Activated naive CD8-positive, alpha-beta T cell (primary cell): ENCODE data around the gene ATG13.
A peak's percentile ranks its signal among the peaks of the same experiment; 100 is the strongest.
"Not testable (repeated sequence)": the region's sequence is repeated elsewhere in the genome, so short reads cannot be mapped to it uniquely, and the experiment has no call there.

Experiments used
- H3K27ac Mint-ChIP-seq: one replicate; pipeline ENCODE4 v1.8.0; 2021; ENCODE audit warnings: mixed read lengths
- H3K27me3 Mint-ChIP-seq: one replicate; pipeline ENCODE4 v1.8.0; 2021; ENCODE audit warnings: mixed read lengths
- H3K36me3 Mint-ChIP-seq: one replicate; pipeline ENCODE4 v1.8.0; 2021; ENCODE audit warnings: mixed read lengths
- H3K4me1 Mint-ChIP-seq: one replicate; pipeline ENCODE4 v1.8.0; 2021; ENCODE audit warnings: low read depth, mixed read lengths
- H3K4me3 Mint-ChIP-seq: one replicate; pipeline ENCODE4 v1.8.0; 2021; ENCODE audit warnings: mild to moderate bottlenecking, mixed read lengths
- H3K9me3 Mint-ChIP-seq: one replicate; pipeline ENCODE4 v1.8.0; 2021; ENCODE audit warnings: low read depth, mixed read lengths

ATG13 gene

DNA sequence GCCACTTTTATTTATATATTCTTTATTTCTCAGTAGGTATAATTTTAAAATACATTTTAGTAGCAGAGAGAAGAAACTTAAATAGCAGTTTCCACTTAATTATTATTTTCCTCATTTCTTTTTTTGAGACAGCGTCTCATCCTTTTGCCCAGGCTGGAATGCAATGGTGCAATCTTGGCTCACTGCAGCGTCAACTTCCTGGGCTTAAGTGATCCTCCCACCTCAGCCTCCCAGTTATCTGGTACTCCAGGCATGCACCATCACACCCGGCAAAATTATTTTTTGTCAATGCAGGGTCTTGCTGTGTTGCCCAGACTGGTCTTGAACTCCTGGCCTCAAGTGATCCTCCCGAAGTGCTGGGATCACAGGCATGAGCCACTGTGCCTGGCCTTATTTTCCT is 38.3 kb downstream of the ATG13 start:
- Mint-ChIP-seq H3K36me3 (no peaks in the 10 kb centered on the region), H3K27ac (no peak overlapping the region), H3K9me3 (no peaks in the 10 kb centered on the region), H3K4me1 (no peaks in the 10 kb centered on the region), H3K4me3 (no peak overlapping the region), H3K27me3 (no peaks in the 10 kb centered on the region)

- Mint-ChIP-seq H3K36me3 (no peaks in the 10 kb centered on the region), H3K27me3 (no peaks in the 10 kb centered on the region), H3K4me1 (no peaks in the 10 kb centered on the region), H3K4me3 (no peak overlapping the region), H3K9me3 (no peaks in the 10 kb centered on the region), H3K27ac (no peak overlapping the region)
Measured at GRCh38 chr11:46657186-46657585, 39.8 kb downstream of the ATG13 start.

DNA sequence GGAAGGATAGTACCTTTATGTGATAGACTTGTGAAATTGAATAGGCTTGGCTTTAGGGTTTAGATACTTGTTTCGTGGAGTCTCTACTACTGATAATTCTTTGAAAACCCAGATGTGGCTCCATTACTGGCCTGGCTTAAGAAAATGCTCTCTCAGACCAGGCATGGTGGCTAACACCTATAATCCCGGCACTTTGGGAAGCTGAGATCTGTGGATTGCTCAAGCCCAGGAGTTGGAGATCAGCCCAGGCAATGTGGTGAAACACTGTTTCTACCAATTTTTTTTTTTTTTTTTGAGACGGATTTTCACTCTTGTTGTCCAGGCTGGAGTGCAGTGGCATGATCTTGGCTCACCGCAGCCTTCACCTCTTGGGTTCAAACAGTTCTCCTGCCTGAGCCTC is 40.9 kb downstream of the ATG13 start:
- Mint-ChIP-seq H3K9me3 (no peaks in the 10 kb centered on the region), H3K4me1 (no peaks in the 10 kb centered on the region), H3K4me3 (no peak overlapping the region), H3K27me3 (no peaks in the 10 kb centered on the region), H3K27ac (no peak overlapping the region), H3K36me3 (no peaks in the 10 kb centered on the region)

- H3K36me3 Mint-ChIP-seq = no peaks in the 10 kb centered on the region
- H3K4me3 Mint-ChIP-seq = no peak overlapping the region
- H3K27ac Mint-ChIP-seq = no peak overlapping the region
- no peaks in the 10 kb centered on the region for H3K27me3 Mint-ChIP-seq
- H3K9me3 Mint-ChIP-seq = no peaks in the 10 kb centered on the region
- no peaks in the 10 kb centered on the region for H3K4me1 Mint-ChIP-seq
Measured at GRCh38 chr11:46659908-46660307, 42.6 kb downstream of the ATG13 start.

GRCh38 chr11:46661836-46662235 is 44.5 kb downstream of the ATG13 start:
- Mint-ChIP-seq H3K9me3 (no peaks in the 10 kb centered on the region), H3K27me3 (no peaks in the 10 kb centered on the region), H3K36me3 (no peaks in the 10 kb centered on the region), H3K27ac (no peak overlapping the region), H3K4me1 (no peaks in the 10 kb centered on the region), H3K4me3 (no peak overlapping the region)

GRCh38 chr11:46662366-46662765 is 45.0 kb downstream of the ATG13 start:
- H3K4me1 Mint-ChIP-seq = no peaks in the 10 kb centered on the region
- H3K27ac Mint-ChIP-seq = peak overlapping the region; percentile 6
- no peaks in the 10 kb centered on the region for H3K36me3 Mint-ChIP-seq
- no peaks in the 10 kb centered on the region for H3K9me3 Mint-ChIP-seq
- H3K4me3 Mint-ChIP-seq = no peak overlapping the region
- H3K27me3 Mint-ChIP-seq = no peaks in the 10 kb centered on the region

- Mint-ChIP-seq H3K27ac (peak overlapping the region; percentile 41), H3K4me1 (no peaks in the 10 kb centered on the region), H3K4me3 (no peak overlapping the region), H3K36me3 (no peaks in the 10 kb centered on the region), H3K27me3 (no peaks in the 10 kb centered on the region), H3K9me3 (no peaks in the 10 kb centered on the region)
Measured at GRCh38 chr11:46663277-46663940, 46.1 kb downstream of the ATG13 start.

DNA sequence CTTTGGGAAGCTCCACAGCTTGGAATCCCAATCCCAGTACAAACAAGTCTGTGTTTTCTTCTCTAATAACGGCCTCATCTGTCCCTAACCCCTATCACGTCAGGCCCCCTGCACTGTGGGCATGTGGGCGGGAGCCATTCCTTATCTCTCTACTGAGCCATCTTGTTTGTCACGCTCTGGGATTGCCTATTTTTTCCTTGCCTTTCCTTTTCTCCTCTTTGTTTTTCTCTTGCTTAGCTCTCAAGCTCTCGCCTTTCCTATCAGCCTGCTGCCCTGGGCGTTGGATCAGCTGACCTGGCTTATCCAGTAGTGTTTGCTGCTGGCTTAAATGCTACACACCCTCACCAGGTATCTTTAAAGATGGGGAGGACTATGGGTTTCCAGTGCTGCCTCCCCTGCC is 47.3 kb downstream of the ATG13 start:
- Mint-ChIP-seq H3K9me3 (no peaks in the 10 kb centered on the region), H3K27ac (peak overlapping the region; percentile 41), H3K27me3 (no peaks in the 10 kb centered on the region), H3K4me1 (peaks cover 9% of the 10 kb centered on the region), H3K36me3 (no peaks in the 10 kb centered on the region), H3K4me3 (no peak overlapping the region)

DNA sequence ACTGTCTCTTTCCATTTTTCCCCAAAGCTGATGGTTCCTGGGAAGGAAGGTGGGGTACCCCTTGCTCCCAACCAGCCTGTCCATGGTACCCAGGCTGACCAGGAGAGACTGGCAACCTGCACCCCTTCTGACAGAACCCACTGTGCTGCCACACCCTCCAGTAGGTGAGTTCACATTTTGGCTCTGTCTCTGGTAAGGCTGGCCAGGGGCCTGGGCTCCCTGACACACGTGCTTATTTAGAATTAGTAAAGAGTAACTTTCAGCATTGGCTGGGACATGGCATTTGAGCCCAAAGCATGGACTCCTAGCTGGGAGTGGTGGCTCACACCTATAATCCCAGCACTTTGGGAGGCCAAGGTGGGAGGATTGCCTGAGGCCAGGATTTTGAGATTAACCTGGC is 48.0 kb downstream of the ATG13 start:
- Mint-ChIP-seq H3K9me3 (no peaks in the 10 kb centered on the region), H3K4me3 (no peak overlapping the region), H3K36me3 (no peaks in the 10 kb centered on the region)

GRCh38 chr11:46666516-46666915 is 49.2 kb downstream of the ATG13 start:
- Mint-ChIP-seq H3K4me1 (peaks cover 25% of the 10 kb centered on the region), H3K27me3 (no peaks in the 10 kb centered on the region), H3K9me3 (no peaks in the 10 kb centered on the region), H3K27ac (peak overlapping the region; percentile 3), H3K4me3 (no peak overlapping the region), H3K36me3 (no peaks in the 10 kb centered on the region)

More for the DNA sequence above, 48.0 kb downstream of the ATG13 start:
- Mint-ChIP-seq H3K27me3 (no peaks in the 10 kb centered on the region), H3K27ac (no peak overlapping the region), H3K4me1 (peaks cover 14% of the 10 kb centered on the region)

GRCh38 chr11:46667043-46667481 is 49.7 kb downstream of the ATG13 start:
- Mint-ChIP-seq H3K4me1 (peaks cover 31% of the 10 kb centered on the region), H3K36me3 (no peaks in the 10 kb centered on the region), H3K27me3 (no peaks in the 10 kb centered on the region), H3K9me3 (no peaks in the 10 kb centered on the region), H3K4me3 (no peak overlapping the region), H3K27ac (no peak overlapping the region)

GRCh38 chr11:46668480-46669085 is 51.2 kb downstream of the ATG13 start:
- Mint-ChIP-seq H3K36me3 (peaks cover 4% of the 10 kb centered on the region), H3K4me3 (no peak overlapping the region), H3K4me1 (peaks cover 45% of the 10 kb centered on the region), H3K9me3 (no peaks in the 10 kb centered on the region), H3K27me3 (no peaks in the 10 kb centered on the region), H3K27ac (peak overlapping the region; percentile 22)

DNA sequence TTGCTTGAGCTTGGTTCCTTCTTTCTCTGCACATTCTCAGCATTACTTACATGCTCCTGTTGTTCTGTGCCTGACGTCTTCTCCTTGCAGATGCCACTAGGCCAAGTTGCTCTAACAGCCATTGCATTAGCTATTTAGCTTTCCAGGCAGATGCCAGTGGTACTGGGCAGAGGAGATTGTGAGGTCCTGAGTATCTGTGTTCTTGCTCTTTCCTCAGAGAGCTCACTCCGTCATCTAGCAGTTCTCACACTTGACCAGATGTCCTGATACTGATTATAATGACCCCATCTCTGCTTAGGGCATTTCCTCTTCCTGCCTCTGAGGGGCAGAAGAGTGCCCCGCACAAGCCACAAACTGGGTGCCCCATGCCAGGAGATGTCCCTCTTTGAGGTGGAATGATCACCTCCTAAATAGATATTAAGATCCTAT is 52.4 kb downstream of the ATG13 start:
- H3K4me1 Mint-ChIP-seq = peaks cover 57% of the 10 kb centered on the region
- H3K4me3 Mint-ChIP-seq = no peak overlapping the region
- H3K27ac Mint-ChIP-seq = peak overlapping the region; percentile 61
- H3K36me3 Mint-ChIP-seq = peaks cover 4% of the 10 kb centered on the region
- H3K27me3 Mint-ChIP-seq = no peaks in the 10 kb centered on the region
- H3K9me3 Mint-ChIP-seq = no peaks in the 10 kb centered on the region

- not testable (repeated sequence) for H3K9me3 Mint-ChIP-seq, H3K27me3 Mint-ChIP-seq, H3K36me3 Mint-ChIP-seq
- Mint-ChIP-seq H3K4me1 (peaks cover 64% of the 10 kb centered on the region), H3K27ac (peak overlapping the region; percentile 90), H3K4me3 (peak overlapping the region; percentile 74)
Measured at GRCh38 chr11:46670521-46670920, 53.2 kb downstream of the ATG13 start.

DNA sequence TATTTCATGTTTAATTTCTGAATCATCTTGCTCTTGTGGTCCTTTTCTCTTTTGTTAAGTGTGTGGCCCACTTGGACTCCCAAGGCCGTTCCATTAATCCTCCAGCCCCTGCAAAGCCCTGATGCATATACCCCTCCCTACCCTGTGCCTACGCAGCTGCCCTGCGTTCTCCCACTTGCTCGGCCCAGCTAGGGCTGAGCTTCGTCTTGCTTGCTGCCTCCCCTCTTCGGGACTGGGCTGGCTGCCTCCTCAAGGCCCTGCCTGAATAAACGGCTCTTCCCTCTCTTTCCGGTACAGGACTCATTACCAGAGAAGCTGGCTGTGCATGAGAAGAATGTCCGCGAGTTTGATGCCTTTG is 54.6 kb downstream of the ATG13 start:
- Mint-ChIP-seq H3K4me1 (peaks cover 77% of the 10 kb centered on the region), H3K36me3 (peaks cover 4% of the 10 kb centered on the region), H3K4me3 (peak overlapping the region; percentile 27)

GRCh38 chr11:46672381-46672839 is 55.1 kb downstream of the ATG13 start:
- H3K27ac Mint-ChIP-seq = peak overlapping the region; percentile 90
- no peaks in the 10 kb centered on the region for H3K9me3 Mint-ChIP-seq

More for the DNA sequence above, 54.6 kb downstream of the ATG13 start:
- Mint-ChIP-seq H3K27ac (peak overlapping the region; percentile 90), H3K27me3 (no peaks in the 10 kb centered on the region), H3K9me3 (no peaks in the 10 kb centered on the region)

More at GRCh38 chr11:46672381-46672839, 55.1 kb downstream of the ATG13 start:
- peaks cover 81% of the 10 kb centered on the region for H3K4me1 Mint-ChIP-seq
- H3K4me3 Mint-ChIP-seq = peak overlapping the region; percentile 27
- peaks cover 6% of the 10 kb centered on the region for H3K36me3 Mint-ChIP-seq
- no peaks in the 10 kb centered on the region for H3K27me3 Mint-ChIP-seq
